Fibroblast of lung (primary cell): ENCODE measurements around the gene CD3E. TPM values are rescaled to one million over a fixed set of nuclear protein-coding genes. Genes with fewer than 3 reads are reported as not detected.

Experiments used
- DNase-seq, 2 donors: peaks; one replicate each; pipeline versions ENCODE4 v3.0.0 to v3.0.0-alpha.2; 2010; ENCODE audit warnings: low read depth in 2 of 2
- H2AFZ ChIP-seq: 2 replicates; pipeline ENCODE4 v1.5.1; 2012; ENCODE audit warnings: low read length, control low read depth, inconsistent platforms
- H3K27ac ChIP-seq: 2 replicates; pipeline ENCODE4 v1.5.1; 2011; ENCODE audit warnings: low read length, control low read depth; ENCODE audit not compliant: insufficient read depth
- H3K27me3 ChIP-seq: 2 replicates; pipeline ENCODE4 v1.5.1; 2011; ENCODE audit warnings: mild to moderate bottlenecking, low read length; ENCODE audit not compliant: control insufficient read depth, insufficient read depth
- H3K36me3 ChIP-seq: 2 replicates; pipeline ENCODE4 v1.5.1; 2011; ENCODE audit warnings: low read length; ENCODE audit not compliant: control insufficient read depth, insufficient read depth
- H3K4me1 ChIP-seq: 2 replicates; pipeline ENCODE4 v1.5.1; 2011; ENCODE audit warnings: low read length; ENCODE audit not compliant: control insufficient read depth, insufficient read depth; ENCODE audit errors: extremely low read depth
- H3K4me2 ChIP-seq: 2 replicates; pipeline ENCODE4 v1.5.1; 2011; ENCODE audit warnings: low read length, control low read depth; ENCODE audit not compliant: insufficient read depth; ENCODE audit errors: extremely low read depth
- H3K4me3 ChIP-seq, 4 experiments: fragments of 200-600 bp in 1 of 4; sonication (generic) in 1 of 4; replicated peaks in 1 of 4; 2 replicates each; pipeline ENCODE4 v1.5.1; 2011 to 2016; ENCODE audit warnings: low read length in 4 of 4, low read depth in 3 of 4, mild to moderate bottlenecking in 3 of 4, control low read depth in 2 of 4, inconsistent platforms in 1 of 4, mixed read lengths in 1 of 4; ENCODE audit not compliant: insufficient read depth in 1 of 4; ENCODE audit errors: control extremely low read depth in 1 of 4
- H3K79me2 ChIP-seq: 2 replicates; pipeline ENCODE4 v1.5.1; 2012; ENCODE audit warnings: mild to moderate bottlenecking, low read length, inconsistent platforms; ENCODE audit not compliant: control insufficient read depth, insufficient read depth
- H3K9ac ChIP-seq: 2 replicates; pipeline ENCODE4 v1.5.1; 2011; ENCODE audit warnings: mild to moderate bottlenecking, low read length, control low read depth; ENCODE audit not compliant: insufficient read depth
- H3K9me3 ChIP-seq: 2 replicates; pipeline ENCODE4 v1.5.1; 2012; ENCODE audit warnings: low read depth, low read length; ENCODE audit not compliant: control insufficient read depth, insufficient read depth
- H4K20me1 ChIP-seq: 2 replicates; pipeline ENCODE4 v1.5.1; 2011; ENCODE audit warnings: low read length; ENCODE audit not compliant: control insufficient read depth, insufficient read depth; ENCODE audit errors: extremely low read depth
- CTCF ChIP-seq, 2 donors: IDR thresholded peaks in 1 of 2; conservative IDR thresholded peaks in 1 of 2; 1 replicate in 1 of 2; 2 replicates in 1 of 2; pipeline ENCODE4 v1.5.1; 2011 to 2012; ENCODE audit warnings: low read length in 2 of 2, control low read depth in 1 of 2, inconsistent platforms in 1 of 2, low read depth in 1 of 2, mild to moderate bottlenecking in 1 of 2
- EZH2 ChIP-seq: IDR thresholded peaks from 2 replicates; pipeline ENCODE4 v1.5.1; 2012; ENCODE audit warnings: low read length, control low read depth, mild to moderate bottlenecking; ENCODE audit errors: missing control alignments
- polyA plus RNA-seq, 2 donors: library from polyadenylated mRNA; depleted of rRNA in 1 of 2; stranded (reverse) in 1 of 2; unstranded in 1 of 2; fragments of >200 nt; gene quantifications; 2 replicates each; pipeline ENCODE4 v1.2.1, GENCODE V29; 2011 to 2012; ENCODE audit warnings: missing spikeins in 1 of 2
- total RNA-seq: library from RNA; depleted of rRNA; stranded (reverse); fragments of >200 nt; gene quantifications from 2 replicates; pipeline ENCODE4 v1.2.1, GENCODE V29; 2014

The CD3E gene
- total and polyA plus RNA-seq, 2 donors (not counting 1 experiment from before 2014, with no cell fraction given), result not detected

- no peaks in the 10 kb centered on the region for H3K79me2 ChIP-seq
- H3K27me3 ChIP-seq, result no peaks in the 10 kb centered on the region
- H3K4me3 ChIP-seq, result no peak overlapping the region
- no peak for TF ChIP-seq EZH2
- no peak for TF ChIP-seq CTCF (conservative IDR thresholded peaks at IDR 0.05 in 1 of 2, IDR thresholded peaks at IDR 0.05 in 1 of 2; ENCODE audit: low read depth in 1 of 2, low read length in 2 of 2)
- H4K20me1 ChIP-seq, result no peaks in the 10 kb centered on the region
- no peaks in the 10 kb centered on the region for H3K4me1 ChIP-seq
- H2AFZ ChIP-seq, result no peak overlapping the region
- H3K27ac ChIP-seq, result no peak overlapping the region
- no peaks in the 10 kb centered on the region for H3K9me3 ChIP-seq
- no peak overlapping the region for H3K9ac ChIP-seq
- no peak overlapping the region for H3K4me2 ChIP-seq
- H3K36me3 ChIP-seq, result no peaks in the 10 kb centered on the region
- no peak for DNase-seq
Measured at GRCh38 chr11:118320515-118320914, 16.0 kb downstream of the CD3E start.

- H3K4me3 ChIP-seq, result no peak overlapping the region
- no peaks in the 10 kb centered on the region for H3K36me3 ChIP-seq
- H4K20me1 ChIP-seq, result no peaks in the 10 kb centered on the region
- no peak overlapping the region for H2AFZ ChIP-seq
- no peak overlapping the region for H3K27ac ChIP-seq
- H3K9me3 ChIP-seq, result no peaks in the 10 kb centered on the region
- no peaks in the 10 kb centered on the region for H3K27me3 ChIP-seq
- no peak overlapping the region for H3K9ac ChIP-seq
- no peak for TF ChIP-seq CTCF (conservative IDR thresholded peaks at IDR 0.05 in 1 of 2, IDR thresholded peaks at IDR 0.05 in 1 of 2; ENCODE audit: low read depth in 1 of 2, low read length in 2 of 2)
- TF ChIP-seq EZH2, result no peak
- H3K79me2 ChIP-seq, result no peaks in the 10 kb centered on the region
- H3K4me1 ChIP-seq, result no peaks in the 10 kb centered on the region
- DNase-seq, result no peak
- H3K4me2 ChIP-seq, result no peak overlapping the region
Measured at GRCh38 chr11:118321386-118322082, 17.0 kb downstream of the CD3E start.

DNA sequence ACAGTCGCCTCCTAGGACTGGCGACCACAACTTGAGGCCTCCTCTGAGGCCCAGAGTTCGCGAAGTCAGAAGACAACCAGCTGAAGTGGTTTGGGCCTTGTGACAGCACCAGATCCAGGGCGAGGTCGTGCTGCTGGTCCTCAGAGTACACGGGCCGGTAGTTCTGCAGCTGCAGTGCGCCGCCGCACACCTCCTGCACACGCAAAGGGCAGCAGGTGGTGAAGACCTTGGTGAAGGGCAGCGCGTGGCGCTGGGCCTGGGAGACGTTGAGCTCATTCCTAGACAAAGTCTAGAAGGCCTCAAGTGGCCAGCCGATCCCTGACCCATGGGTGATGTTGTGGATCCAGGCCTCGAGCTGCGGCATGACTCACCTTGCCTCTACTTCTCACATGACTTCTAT lies 18.2 kb downstream of the CD3E start:
- H3K4me2 ChIP-seq, result no peak overlapping the region
- no peaks in the 10 kb centered on the region for H4K20me1 ChIP-seq
- no peak overlapping the region for H3K27ac ChIP-seq
- DNase-seq, result no peak
- no peaks in the 10 kb centered on the region for H3K4me1 ChIP-seq
- no peaks in the 10 kb centered on the region for H3K9me3 ChIP-seq
- H2AFZ ChIP-seq, result no peak overlapping the region
- no peaks in the 10 kb centered on the region for H3K36me3 ChIP-seq
- H3K79me2 ChIP-seq, result no peaks in the 10 kb centered on the region
- no peak overlapping the region for H3K9ac ChIP-seq
- H3K4me3 ChIP-seq, result no peak overlapping the region
- H3K27me3 ChIP-seq, result no peaks in the 10 kb centered on the region
- TF ChIP-seq EZH2 (no peak), CTCF (conservative IDR thresholded peaks at IDR 0.05 in 1 of 2, IDR thresholded peaks at IDR 0.05 in 1 of 2; ENCODE audit: low read depth in 1 of 2, low read length in 2 of 2) (no peak)
